Glomerular visceral epithelial cell (primary cell): ENCODE data around the gene TRAF3.
"Not testable (repeated sequence)": the region's sequence is repeated elsewhere in the genome, so short reads cannot be mapped to it uniquely, and the experiment has no call there.

Experiments
- DNase-seq: peaks from one replicate; pipeline ENCODE4 v3.0.0-alpha.2; 2016; ENCODE audit errors: extremely low spot score

The TRAF3 gene

GRCh38 chr14:102751088-102751487, 26.2 kb upstream of the TRAF3 start:
- DNase-seq, result no peak

GRCh38 chr14:102752239-102752847, 24.9 kb upstream of the TRAF3 start:
- DNase-seq, result no peak

DNA sequence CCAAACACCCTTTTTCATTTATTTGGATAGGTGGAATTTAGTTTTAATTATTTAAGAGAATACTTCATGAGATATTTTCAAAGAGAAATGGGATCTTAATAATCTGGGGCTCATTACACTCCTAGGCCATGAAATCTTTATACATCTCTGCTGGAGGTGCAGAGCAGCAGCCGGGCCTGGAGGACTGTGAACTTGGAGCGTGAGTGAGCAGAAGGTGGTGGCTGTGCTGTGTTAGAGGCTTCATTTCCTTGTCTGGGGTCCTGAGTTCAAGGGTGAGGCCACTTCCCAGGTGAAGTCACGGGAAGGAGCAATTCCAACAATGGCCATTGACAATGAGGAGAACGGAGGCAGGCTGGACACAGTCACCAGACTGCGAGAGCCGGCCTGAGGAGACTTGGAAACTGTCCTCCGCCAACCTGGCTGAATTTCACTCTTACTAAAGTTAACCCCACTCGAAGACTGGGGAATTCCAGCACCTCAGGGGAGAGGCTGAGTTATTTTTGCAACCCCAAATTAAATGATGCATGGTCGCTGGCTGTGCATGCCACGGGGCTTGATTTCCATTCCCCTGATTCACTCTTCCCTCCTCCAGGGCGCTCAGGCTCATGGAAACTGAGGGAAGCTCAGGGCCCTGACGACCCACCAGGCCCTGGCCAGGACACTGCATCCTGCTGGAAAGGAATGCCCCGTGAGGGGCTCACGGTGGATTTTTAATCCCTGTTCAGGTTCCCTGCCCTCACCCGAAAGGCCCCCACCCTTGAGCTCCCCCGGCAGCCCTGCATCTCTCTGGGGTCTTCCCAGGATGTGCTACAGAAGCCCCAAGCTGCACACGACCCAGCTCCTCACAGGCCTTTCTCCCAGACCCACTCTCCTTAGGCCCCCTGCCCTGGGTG, 22.6 kb upstream of the TRAF3 start:
- DNase-seq, result no peak

- no peak for DNase-seq
These were observed 19.6 kb upstream of the TRAF3 start for GRCh38 chr14:102757646-102758045.

GRCh38 chr14:102758087-102758486, 19.2 kb upstream of the TRAF3 start:
- DNase-seq, result no peak

GRCh38 chr14:102759456-102760187, 17.6 kb upstream of the TRAF3 start:
- no peak for DNase-seq

- no peak for DNase-seq
These were observed 16.6 kb upstream of the TRAF3 start for GRCh38 chr14:102760496-102761193.

DNA sequence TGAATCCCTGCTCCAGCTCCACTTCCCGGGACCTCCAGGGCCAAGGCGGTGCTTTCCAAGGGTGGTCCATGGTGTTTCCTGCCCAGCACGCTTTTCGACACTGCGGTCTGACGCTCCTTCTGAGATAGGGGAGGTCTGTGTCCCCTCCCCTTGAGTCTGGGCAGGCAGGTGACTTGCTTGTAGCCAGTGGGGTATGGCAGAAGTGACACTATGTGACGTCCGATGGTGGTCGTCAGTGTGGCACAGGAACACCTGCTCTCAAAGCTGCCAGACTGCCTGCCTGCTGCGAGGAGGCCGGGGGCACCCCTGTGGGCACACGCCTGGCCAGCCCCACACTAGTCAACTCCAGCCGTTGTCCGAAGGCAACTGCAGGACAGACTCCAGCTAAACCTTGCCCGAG, 16.0 kb upstream of the TRAF3 start:
- no peak for DNase-seq

- DNase-seq, result no peak
These were observed 13.0 kb upstream of the TRAF3 start for GRCh38 chr14:102764220-102764671.

- not testable (repeated sequence) for DNase-seq
These were observed 11.5 kb upstream of the TRAF3 start for GRCh38 chr14:102765770-102766169.

GRCh38 chr14:102768223-102769048, 8.8 kb upstream of the TRAF3 start:
- DNase-seq, result no peak

- no peak for DNase-seq
These were observed 8.3 kb upstream of the TRAF3 start for GRCh38 chr14:102769049-102769327.

DNA sequence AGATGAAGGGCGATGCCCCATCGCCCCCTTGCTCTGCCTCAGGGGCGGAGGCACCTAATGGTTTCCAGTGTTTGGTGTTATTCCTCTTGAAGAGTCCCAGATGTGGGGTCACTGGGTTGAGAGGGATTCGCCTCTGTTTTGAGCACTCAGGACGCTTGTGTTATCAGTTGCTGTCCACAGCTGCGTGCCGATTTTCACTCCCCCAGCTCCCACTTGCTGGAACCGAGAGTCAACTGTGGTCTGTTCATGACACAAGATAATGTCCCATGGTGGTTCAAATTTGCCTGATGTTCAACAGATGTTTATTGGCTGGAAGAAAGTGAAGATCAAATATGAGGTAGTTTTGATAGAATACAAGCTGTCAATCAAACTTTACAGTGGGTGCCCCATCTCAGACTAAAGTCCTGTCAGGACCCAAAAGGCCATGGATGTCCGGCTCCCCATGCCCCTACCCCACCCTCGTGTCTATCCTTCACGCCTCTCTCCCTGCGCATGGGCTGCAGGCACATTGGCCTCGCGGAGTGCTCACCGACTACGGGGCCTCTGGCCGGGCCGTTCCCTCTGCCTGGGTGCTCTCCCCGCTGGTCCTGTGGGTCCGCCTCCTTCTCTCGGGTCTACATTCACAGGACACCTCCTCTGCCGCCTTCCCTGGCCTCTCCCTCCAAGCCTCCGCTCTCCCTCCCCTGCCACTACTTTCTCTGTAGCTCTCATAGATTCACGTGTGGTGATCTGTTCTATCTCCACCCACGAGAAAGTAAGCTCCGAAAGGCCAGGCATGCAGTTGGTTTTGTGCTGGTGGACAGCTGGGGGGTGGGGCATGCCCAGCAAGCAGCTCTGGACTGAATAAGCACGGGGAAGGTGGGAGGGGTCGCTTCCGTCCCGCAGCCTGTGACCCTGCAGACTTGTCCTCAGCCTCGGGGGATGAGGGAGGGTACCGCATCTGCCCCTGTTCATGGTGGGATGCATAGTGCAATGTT, 6.8 kb upstream of the TRAF3 start:
- no peak for DNase-seq

DNA sequence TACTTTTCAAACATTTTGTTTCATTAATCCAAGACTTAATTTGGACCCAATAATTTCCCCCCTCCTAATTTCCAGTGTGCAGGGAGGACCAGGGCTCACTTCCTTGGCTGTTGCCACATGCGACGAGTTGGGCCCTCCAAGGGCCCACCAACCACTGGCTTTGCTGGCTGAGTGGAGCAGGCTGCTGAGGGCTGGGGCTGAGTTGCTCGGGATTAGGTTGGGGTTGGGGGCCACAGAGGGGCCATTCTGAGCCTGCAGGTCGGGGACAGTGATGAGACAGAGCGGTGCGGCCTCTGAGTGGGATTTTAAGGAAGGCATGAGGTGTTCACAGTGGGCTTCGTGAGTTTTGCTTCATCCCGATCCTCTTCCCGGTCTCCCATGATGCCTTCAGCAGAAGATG, 6.1 kb upstream of the TRAF3 start:
- no peak for DNase-seq

DNA sequence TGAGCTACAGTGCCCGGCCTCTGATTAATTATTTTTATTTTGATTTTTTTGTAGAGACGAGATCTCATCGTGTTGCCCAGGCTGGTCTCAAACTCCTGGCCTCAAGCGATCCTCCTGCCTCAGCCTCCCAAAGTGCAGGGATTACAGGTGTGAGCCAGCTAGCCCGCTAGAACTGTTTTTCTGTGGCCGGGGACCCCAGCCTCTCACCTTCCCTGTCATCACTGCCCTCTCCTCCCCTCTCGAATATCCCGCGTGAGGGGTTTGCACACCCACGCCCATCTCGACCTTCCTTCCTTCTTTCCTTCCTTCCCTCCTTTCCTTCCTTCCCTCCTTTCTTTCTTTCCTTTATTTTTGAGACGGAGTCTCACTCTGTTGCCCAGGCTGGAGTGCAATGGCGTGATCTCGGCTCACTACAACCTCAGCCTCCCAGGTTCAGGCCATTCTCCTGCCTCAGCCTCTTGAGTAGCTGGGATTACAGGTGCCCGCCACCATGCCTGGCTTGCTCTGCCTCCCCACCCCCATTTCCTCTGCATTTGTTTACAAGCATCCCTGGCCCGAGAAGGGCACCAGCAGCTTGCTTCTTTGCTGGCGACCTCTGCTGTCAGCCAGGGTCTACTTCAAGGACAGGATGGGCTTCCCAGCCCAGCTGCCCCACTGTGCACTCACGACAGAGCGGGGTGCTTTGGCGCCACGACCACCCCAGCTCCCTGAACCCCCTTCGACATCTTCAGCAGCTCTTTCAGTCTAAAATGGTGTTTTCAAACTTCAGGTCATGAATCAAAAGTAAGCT, 4.3 kb upstream of the TRAF3 start:
- no peak for DNase-seq

DNA sequence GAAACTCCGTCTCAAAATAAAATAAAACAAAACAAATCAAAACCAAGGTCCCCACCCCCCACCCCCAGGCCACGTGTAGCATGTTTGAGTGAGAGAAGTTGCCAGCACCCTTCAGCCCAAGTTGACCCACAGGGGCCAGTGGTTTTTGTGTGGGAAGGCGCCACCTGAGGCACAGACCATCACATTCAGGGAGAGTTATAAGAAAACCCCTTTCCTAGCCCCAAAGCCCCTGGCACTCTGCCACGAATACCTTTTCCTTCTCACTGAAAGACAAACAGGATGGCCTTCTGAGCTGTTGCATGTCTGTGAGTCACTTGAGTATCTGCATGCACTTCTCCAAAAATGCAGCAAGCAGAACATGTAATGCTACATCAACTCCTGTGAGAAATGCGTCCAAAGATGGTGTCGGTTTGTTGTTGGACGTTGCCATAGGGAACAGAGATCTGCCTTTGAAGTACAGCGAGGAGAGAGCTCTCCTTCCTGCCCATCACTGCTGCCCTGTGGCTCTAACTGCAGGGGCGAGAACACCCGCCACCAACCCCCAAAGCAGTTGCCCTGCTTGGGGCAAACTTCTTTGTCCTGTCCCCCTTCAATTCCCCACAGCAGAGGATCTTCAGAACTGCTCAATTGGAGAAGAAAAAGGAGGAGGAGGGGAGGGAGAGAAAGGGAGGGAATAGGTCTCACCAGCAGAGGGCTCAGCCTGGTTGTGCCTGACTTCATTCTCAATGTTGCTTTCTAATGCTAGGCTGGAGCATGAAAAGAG, 2.7 kb upstream of the TRAF3 start:
- DNase-seq, result peak; percentile 71

DNA sequence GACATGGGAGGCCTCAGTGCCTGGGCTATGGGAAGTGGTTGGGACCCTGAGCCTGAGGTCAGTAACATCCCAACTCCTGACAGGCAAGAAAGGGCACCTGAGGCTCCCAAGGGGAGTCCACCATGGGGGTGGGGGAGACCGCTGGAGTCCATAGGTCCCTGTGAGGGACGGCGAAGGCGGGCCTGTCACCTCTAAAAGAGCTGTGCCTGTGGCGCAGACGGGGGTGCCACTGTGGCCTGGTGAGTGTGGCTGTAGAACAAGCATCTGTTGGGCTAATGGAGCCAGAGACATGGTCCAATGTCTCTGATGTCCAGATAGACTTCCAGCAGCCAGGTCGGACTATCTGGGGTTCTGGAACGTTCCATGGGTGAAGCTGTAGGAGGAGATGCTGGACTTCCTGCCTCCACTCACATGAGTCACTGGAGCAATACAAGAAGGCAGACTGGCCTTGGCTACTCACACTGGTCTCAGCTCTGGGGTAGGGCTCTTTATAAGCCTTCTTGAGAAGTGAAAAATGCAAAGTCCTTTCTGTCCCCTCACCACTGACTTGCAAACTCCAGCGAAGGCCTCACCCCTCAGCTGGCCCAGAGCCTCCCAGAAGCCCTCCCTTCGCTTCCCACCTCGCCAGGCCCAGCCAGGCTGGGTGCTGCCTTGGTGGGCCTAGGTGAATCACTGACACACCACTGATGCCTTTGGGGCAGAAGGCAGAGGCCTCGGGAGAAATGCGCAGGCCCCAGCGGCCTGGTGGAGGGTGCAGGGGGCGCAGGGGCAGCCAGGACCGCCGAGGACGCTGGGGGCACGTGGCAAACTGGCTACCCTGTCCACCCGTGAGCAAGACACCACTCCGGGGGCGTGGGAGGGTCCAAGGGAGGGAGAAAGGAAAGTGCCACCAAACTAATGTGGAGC, 1.1 kb upstream of the TRAF3 start:
- DNase-seq, result peak; percentile 49
